Right atrium auricular region (tissue), 2 donors: Measurements from ENCODE around the gene APBA1. TPM values are rescaled to one million over a fixed set of nuclear protein-coding genes. Genes with fewer than 3 reads are reported as not detected.
A peak's percentile ranks its signal among the peaks of the same experiment; 100 is the strongest.
"Not testable (repeated sequence)": the region's sequence is repeated elsewhere in the genome, so short reads cannot be mapped to it uniquely, and the experiment has no call there.

Experiments used
- DNase-seq: peaks from one replicate; pipeline ENCODE4 v3.0.0-alpha.2; 2019; ENCODE audit warnings: low spot score
- H3K27ac ChIP-seq, 2 donors: fragments of 200-600 bp; sonication (generic); 1 replicate in 1 of 2; 2 replicates in 1 of 2; pipeline ENCODE4 v1.5.1; 2016 to 2019
- H3K27me3 ChIP-seq, 2 donors: fragments of 200-600 bp; sonication (generic); one replicate each; pipeline versions ENCODE4 v1.5.1 to v1.6.0; 2017 to 2019
- H3K36me3 ChIP-seq: fragments of 200-600 bp; sonication (generic); one replicate; pipeline ENCODE4 v1.5.1; 2016
- H3K4me1 ChIP-seq, 2 donors: fragments of 200-600 bp; sonication (generic); one replicate each; pipeline versions ENCODE4 v1.5.1 to v1.6.0; 2017 to 2019
- H3K4me3 ChIP-seq, 2 donors: fragments of 200-600 bp; sonication (generic); 1 replicate in 1 of 2; 2 replicates in 1 of 2; pipeline ENCODE4 v1.5.1; 2017 to 2019; ENCODE audit warnings: mild to moderate bottlenecking in 1 of 2, moderate library complexity in 1 of 2
- H3K9me3 ChIP-seq, 2 donors: fragments of 200-600 bp; sonication (generic); one replicate each; pipeline ENCODE4 v1.5.1; 2019
- total RNA-seq, 2 donors: library from RNA; depleted of rRNA; stranded (reverse); fragments of >200 nt; gene quantifications; one replicate each; pipeline ENCODE4 v1.1.0, GENCODE V29; 2016
- TF ChIP-seq, protein P1 (sequence below), 2 donors: fragments of 200-600 bp; sonication (generic); IDR thresholded peaks; one replicate each; pipeline ENCODE4 v1.5.1; 2019; ENCODE audit warnings: antibody characterized with exemption in 2 of 2

Gene APBA1
- total RNA-seq, 2 donors from 2014 or later, result 5.6 to 12.1 TPM

DNA sequence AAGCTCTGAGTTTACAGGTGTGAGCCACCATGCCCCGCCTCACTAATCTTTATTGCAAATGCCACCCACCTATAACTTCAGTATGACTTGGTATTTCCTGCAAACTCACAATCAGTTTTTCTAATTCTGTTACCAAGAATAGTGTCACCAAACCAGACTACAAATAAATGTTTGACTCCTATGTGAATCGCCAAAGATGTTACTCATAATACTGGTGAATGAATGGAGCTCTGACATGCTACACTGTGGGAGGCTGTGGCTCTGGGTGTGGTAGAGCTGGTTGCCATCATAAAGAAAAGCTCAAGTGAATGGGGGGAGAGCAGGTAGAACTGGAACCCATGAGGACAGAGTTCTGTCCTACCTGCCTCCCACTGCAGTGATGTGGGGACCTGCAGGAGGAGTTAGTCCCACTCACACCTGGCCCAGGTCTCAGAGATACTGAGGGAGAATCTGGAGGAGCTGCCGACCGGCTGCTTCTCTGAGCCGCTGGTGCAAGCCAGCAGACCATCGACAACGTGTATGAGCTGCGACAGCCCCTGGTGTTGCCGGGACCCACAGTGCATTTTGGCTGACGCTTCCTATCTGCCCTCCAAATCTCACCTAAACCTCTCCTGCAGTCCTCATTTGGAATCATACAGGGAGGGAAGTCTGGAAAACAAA lies 251.4 kb downstream of the APBA1 start:
- H3K27me3 ChIP-seq, result no peaks in the 10 kb centered on the region
- no peak overlapping the region for H3K27ac ChIP-seq

DNA sequence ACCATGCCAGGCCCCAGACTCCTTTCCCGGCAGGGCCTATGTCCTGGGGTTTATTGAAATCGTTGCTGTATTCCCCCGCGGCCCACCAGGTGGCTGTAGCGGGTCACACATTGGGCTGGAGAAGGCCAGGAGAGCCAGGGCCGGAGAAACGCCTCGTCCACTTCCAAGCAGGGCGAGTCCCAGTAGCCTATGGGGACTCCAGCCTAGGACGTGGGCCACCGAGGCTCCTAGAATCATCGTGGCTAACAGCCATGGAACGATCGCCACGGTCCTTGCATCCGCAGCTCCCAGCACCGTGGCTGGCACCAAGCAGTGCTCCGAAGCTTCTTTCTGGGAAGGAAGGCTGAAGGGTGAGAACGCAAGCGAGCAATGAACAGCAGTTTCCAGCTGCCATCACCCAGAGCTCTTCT lies 259.4 kb downstream of the APBA1 start:
- TF ChIP-seq, protein P1, sequence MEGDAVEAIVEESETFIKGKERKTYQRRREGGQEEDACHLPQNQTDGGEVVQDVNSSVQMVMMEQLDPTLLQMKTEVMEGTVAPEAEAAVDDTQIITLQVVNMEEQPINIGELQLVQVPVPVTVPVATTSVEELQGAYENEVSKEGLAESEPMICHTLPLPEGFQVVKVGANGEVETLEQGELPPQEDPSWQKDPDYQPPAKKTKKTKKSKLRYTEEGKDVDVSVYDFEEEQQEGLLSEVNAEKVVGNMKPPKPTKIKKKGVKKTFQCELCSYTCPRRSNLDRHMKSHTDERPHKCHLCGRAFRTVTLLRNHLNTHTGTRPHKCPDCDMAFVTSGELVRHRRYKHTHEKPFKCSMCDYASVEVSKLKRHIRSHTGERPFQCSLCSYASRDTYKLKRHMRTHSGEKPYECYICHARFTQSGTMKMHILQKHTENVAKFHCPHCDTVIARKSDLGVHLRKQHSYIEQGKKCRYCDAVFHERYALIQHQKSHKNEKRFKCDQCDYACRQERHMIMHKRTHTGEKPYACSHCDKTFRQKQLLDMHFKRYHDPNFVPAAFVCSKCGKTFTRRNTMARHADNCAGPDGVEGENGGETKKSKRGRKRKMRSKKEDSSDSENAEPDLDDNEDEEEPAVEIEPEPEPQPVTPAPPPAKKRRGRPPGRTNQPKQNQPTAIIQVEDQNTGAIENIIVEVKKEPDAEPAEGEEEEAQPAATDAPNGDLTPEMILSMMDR (IDR thresholded peaks at IDR 0.05), result peak; percentile 42 to 75
- Histone ChIP-seq H3K36me3 (no peaks in the 10 kb centered on the region), H3K27me3 (no peaks in the 10 kb centered on the region), H3K27ac (no peak overlapping the region), H3K4me3 (peak overlapping the region in 1 of 2 donors; percentile 17), H3K4me1 (peaks cover 0 to 9% of the 10 kb centered on the region in 2 donors), H3K9me3 (no peaks in the 10 kb centered on the region)
- peak; percentile 75 for DNase-seq

More for the DNA sequence above, 251.4 kb downstream of the APBA1 start:
- no peaks in the 10 kb centered on the region for H3K9me3 ChIP-seq
- TF ChIP-seq, protein P1 (IDR thresholded peaks at IDR 0.05), result no peak
- H3K4me1 ChIP-seq, result no peaks in the 10 kb centered on the region
- no peak for DNase-seq
- no peak overlapping the region for H3K4me3 ChIP-seq
- H3K36me3 ChIP-seq, result no peaks in the 10 kb centered on the region

GRCh38 chr9:69411931-69412740 lies 260.0 kb downstream of the APBA1 start:
- peak; percentile 38 for DNase-seq
- no peaks in the 10 kb centered on the region for H3K9me3 ChIP-seq

DNA sequence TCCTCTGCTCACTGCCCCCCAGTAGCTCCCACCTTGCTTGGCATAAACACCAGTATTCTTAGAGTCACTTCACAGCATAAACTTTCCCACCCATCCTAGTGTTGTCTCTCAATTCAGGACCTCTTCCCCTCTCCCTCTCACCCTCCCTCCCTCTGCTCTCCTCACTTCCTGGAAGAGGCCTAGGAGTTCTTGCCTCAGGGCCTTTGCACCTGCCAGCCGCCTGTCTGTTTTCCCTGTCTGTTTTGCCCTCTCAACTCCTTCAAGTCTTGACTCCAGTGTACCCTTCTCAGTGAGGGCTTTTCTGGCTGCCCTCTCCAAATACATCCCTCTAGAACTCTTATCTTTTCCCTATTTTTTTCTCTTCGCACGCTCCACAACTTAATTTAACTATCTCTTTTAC lies 260.9 kb downstream of the APBA1 start:
- Histone ChIP-seq H3K36me3 (no peaks in the 10 kb centered on the region), H3K27me3 (no peaks in the 10 kb centered on the region), H3K4me3 (no peak overlapping the region), H3K4me1 (peaks cover 0 to 9% of the 10 kb centered on the region in 2 donors), H3K9me3 (no peaks in the 10 kb centered on the region), H3K27ac (no peak overlapping the region)
- TF ChIP-seq, protein P1 (IDR thresholded peaks at IDR 0.05), result no peak
- DNase-seq, result no peak

More at GRCh38 chr9:69411931-69412740, 260.0 kb downstream of the APBA1 start:
- peak overlapping the region in 1 of 2 donors; percentile 17 for H3K4me3 ChIP-seq
- H3K27ac ChIP-seq, result no peak overlapping the region
- TF ChIP-seq, protein P1 (IDR thresholded peaks at IDR 0.05), result no peak
- H3K36me3 ChIP-seq, result no peaks in the 10 kb centered on the region
- no peaks in the 10 kb centered on the region for H3K27me3 ChIP-seq
- H3K4me1 ChIP-seq, result peaks cover 0 to 9% of the 10 kb centered on the region in 2 donors

GRCh38 chr9:69409936-69410335 lies 262.2 kb downstream of the APBA1 start:
- H3K36me3 ChIP-seq, H3K4me1 ChIP-seq, H3K4me3 ChIP-seq, H3K9me3 ChIP-seq, H3K27me3 ChIP-seq, DNase-seq, H3K27ac ChIP-seq: not testable (repeated sequence)

DNA sequence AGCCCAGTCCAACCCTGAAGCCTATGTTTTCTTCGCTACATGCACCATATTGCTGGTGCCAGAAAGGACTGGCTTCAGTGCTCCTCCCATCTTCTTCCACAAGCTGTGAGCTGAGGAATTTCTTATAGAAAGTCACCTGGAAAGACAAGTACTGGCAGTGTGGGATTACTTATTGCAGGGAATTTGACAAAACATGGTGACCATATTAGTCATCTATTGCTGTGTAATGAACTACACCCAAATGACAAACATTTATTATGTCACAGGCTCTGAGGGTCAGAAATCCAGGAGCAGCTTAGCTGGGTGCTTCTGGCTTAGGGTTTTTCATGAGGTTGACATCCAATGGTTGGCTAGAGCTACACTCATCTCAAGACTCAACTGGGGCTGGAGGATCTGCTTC lies 271.7 kb downstream of the APBA1 start:
- Histone ChIP-seq H3K27me3 (no peaks in the 10 kb centered on the region), H3K27ac (no peak overlapping the region)

More for the DNA sequence above, 271.7 kb downstream of the APBA1 start:
- Histone ChIP-seq H3K36me3 (no peaks in the 10 kb centered on the region), H3K4me1 (peaks cover 0 to 6% of the 10 kb centered on the region in 2 donors), H3K4me3 (no peak overlapping the region), H3K9me3 (no peaks in the 10 kb centered on the region)
- DNase-seq, result no peak
- TF ChIP-seq, protein P1 (IDR thresholded peaks at IDR 0.05), result no peak
